H1 (cell line): ENCODE measurements around the gene UBTD2. TPM values are rescaled to one million over a fixed set of nuclear protein-coding genes. Genes with fewer than 3 reads are reported as not detected.

Experiments used
- BRCA1 ChIP-seq: IDR thresholded peaks from 2 replicates; pipeline ENCODE4 v1.6.1; 2012; ENCODE audit warnings: low read depth, low read length, improper control_type of control experiment
- KDM4A ChIP-seq: IDR thresholded peaks from one replicate; pipeline ENCODE4 v1.7.1; 2012; ENCODE audit warnings: low read depth, mild to moderate bottlenecking, moderate library complexity, low read length, inconsistent platforms; ENCODE audit not compliant: severe bottlenecking
- TBP ChIP-seq: IDR thresholded peaks from 2 replicates; pipeline ENCODE4 v1.6.1; 2011; ENCODE audit warnings: low read depth, low read length, improper control_type of control experiment
- polyA plus RNA-seq, 7 experiments: library from polyadenylated mRNA; depleted of rRNA in 3 of 7; stranded (reverse) in 5 of 7; unstranded in 2 of 7; fragments of >200 nt in 5 of 7; fragments of 200-250 nt in 2 of 7; gene quantifications; 1 replicate in 5 of 7; 2 replicates in 1 of 7; 4 replicates in 1 of 7; pipeline versions ENCODE4 v1.2.1 to v1.2.3, GENCODE V29; 2011 to 2013; ENCODE audit warnings: missing spikeins in 2 of 7, mixed read lengths in 2 of 7
- total RNA-seq: library from RNA; stranded (reverse); fragmentation: NEBNext Ultra II Directional; extraction: Animal tissue kit (Norgen Biotek cat#: 25700); gene quantifications from 2 replicates; pipeline ENCODE4 v1.2.1, GENCODE V29; 2021
- TF ChIP-seq, protein P1 (sequence below), 3 experiments: IDR thresholded peaks; 1 replicate in 2 of 3; 2 replicates in 1 of 3; pipeline versions ENCODE4 v1.5.1 to v1.6.1; 2011; ENCODE audit warnings: low read length in 3 of 3, mild to moderate bottlenecking in 3 of 3, inconsistent platforms in 2 of 3, low read depth in 1 of 3, moderate library complexity in 1 of 3; ENCODE audit not compliant: insufficient read depth in 1 of 3; ENCODE audit errors: control extremely low read depth in 1 of 3

Gene UBTD2
- total and polyA plus RNA-seq, 2 of the 8 experiments (the other 6 are each of a cell fraction or from before 2014, with no cell fraction given): 14.5 to 39.2 TPM

DNA sequence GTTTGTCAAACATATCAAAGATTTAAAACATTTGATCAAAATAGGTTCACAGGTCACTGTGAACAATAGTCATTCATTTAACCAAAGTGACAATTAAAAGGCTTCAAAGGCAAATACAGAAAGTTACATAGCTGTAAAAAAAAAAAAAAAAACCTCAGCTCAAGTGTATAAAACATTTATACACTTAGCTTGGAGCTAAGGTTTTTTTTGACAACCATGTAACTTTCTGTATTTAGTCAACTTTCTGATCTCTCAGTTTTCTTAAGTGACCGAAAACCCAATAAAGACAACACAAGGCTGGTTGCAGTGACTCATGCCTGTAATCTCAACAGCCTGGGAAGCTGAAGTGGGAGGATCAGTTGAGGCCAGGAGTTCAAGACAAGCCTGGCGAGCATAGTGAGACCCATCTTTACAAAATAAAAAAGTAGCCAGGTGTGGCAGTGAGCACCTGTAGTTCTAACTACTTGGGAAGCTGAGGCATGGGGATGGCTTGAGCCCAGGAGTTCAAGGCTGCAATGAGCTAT is 16.4 kb upstream of the UBTD2 start (continued):
- TF ChIP-seq BRCA1: no peak
- TF ChIP-seq KDM4A: no peak
- TF ChIP-seq TBP: no peak
- TF ChIP-seq, protein P1, sequence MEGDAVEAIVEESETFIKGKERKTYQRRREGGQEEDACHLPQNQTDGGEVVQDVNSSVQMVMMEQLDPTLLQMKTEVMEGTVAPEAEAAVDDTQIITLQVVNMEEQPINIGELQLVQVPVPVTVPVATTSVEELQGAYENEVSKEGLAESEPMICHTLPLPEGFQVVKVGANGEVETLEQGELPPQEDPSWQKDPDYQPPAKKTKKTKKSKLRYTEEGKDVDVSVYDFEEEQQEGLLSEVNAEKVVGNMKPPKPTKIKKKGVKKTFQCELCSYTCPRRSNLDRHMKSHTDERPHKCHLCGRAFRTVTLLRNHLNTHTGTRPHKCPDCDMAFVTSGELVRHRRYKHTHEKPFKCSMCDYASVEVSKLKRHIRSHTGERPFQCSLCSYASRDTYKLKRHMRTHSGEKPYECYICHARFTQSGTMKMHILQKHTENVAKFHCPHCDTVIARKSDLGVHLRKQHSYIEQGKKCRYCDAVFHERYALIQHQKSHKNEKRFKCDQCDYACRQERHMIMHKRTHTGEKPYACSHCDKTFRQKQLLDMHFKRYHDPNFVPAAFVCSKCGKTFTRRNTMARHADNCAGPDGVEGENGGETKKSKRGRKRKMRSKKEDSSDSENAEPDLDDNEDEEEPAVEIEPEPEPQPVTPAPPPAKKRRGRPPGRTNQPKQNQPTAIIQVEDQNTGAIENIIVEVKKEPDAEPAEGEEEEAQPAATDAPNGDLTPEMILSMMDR (IDR thresholded peaks at IDR 0.05; ENCODE audit: control extremely low read depth in 1 of 3, insufficient read depth in 1 of 3, low read depth in 1 of 3, low read length in 3 of 3): no peak
